ENCODE data around the gene EVPLL. TPM values are rescaled to one million over a fixed set of nuclear protein-coding genes. Genes with fewer than 3 reads are reported as not detected.

EVPLL gene
- total and polyA plus RNA-seq, 12 donors, result 0.03 TPM; not detected in 11

DNA sequence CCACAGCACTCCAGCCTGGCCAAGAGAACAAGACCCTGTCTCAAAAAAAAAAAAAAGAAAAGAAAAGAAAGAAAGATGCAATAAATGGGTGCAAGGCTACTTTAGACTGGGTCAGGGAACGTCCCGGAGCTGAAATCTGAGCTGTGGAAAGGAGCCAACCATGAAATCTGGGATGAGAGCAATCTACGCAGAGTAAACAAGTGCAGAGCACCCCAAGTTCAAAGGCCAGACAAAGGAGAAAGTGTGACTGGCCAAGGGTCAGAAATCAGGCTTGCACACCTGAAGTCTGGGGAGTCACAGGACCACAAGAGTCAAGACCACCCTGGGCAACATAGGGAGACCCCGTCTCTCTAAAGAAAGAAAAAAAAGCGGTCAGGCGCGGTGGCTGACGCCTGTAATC is 17.1 kb upstream of the EVPLL start:
- intact Hi-C loops (cut with DNase I), result no loop called here
- ATAC-seq, result no peak
- DNase-seq, result no peak
- Histone ChIP-seq H3K4me1 (peaks cover 0 to 32% (median 13%) of the 10 kb centered on the region in 9 donors), H3K27ac (no peak overlapping the region), H3K4me3 (no peak overlapping the region), H3K9me3 (no peaks in the 10 kb centered on the region), H3K27me3 (no peaks in the 10 kb centered on the region), H3K36me3 (peaks cover 0 to 22% (median 0%) of the 10 kb centered on the region in 9 donors)
- WGBS, 2 donors, result 89 to 95% methylated on average over 8 of the region's 8 CpGs
- TF ChIP-seq, protein P1, sequence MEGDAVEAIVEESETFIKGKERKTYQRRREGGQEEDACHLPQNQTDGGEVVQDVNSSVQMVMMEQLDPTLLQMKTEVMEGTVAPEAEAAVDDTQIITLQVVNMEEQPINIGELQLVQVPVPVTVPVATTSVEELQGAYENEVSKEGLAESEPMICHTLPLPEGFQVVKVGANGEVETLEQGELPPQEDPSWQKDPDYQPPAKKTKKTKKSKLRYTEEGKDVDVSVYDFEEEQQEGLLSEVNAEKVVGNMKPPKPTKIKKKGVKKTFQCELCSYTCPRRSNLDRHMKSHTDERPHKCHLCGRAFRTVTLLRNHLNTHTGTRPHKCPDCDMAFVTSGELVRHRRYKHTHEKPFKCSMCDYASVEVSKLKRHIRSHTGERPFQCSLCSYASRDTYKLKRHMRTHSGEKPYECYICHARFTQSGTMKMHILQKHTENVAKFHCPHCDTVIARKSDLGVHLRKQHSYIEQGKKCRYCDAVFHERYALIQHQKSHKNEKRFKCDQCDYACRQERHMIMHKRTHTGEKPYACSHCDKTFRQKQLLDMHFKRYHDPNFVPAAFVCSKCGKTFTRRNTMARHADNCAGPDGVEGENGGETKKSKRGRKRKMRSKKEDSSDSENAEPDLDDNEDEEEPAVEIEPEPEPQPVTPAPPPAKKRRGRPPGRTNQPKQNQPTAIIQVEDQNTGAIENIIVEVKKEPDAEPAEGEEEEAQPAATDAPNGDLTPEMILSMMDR (IDR thresholded peaks at IDR 0.05), result no peak

DNA sequence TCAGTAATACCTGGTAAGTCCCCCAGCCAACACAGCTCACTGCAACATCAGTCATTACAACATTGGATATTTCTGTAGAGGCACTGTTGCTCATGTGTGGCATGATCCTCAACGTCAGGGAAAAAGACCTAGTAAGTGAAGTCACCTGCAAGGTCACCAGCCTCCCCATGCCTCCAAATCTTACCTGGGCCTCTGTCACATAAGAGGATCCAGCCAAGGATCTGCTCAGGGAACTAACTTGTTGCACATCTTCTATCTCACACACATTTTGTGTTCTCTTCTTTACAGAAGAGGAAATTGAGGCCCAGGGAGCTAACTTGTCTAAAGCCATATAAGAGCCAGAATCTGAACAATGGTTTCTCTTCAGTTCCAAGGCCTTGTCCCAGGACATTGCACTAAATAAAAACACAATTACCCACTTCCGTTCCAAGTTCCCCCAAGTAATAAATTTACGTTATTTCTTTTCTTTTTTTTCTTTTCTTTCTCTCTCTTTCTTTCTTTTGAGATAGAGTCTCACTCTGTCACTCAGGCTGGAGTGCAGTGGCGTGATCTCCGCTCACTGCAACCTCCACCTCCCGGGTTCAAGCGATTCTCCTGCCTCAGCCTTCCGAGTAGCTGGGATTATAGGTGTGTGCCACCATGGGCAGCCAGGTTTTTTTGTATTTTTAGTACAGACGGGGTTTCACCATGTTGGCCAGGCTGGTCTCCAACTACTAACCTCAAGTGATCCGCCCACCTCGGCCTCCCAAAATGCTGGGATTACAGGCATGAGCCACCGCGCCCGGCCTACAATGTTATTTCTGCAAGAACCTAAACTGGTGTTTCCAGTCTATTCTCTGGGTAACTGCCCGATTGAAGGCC is 15.5 kb upstream of the EVPLL start:
- peaks cover 0 to 5% (median 0%) of the 10 kb centered on the region in 11 donors for H3K9me3 ChIP-seq
- H3K27me3 ChIP-seq, result no peaks in the 10 kb centered on the region
- peak overlapping the region; percentile 60 to 98 (median 84) for H3K4me3 ChIP-seq
- H3K4me1 ChIP-seq, result peaks cover 0 to 24% (median 13%) of the 10 kb centered on the region in 9 donors
- ATAC-seq, result no peak
- no peak for DNase-seq
- WGBS, 2 donors, result 62 to 66% methylated on average over 15 of the region's 15 CpGs
- intact Hi-C loops (cut with DNase I), result loop anchor here in 2 of 10 donors (2.0 kb wide), 1 partner anchor 47 kb away; the partner anchor contains the start of genes SMCR8 (in 2 of the 2) and TOP3A (in 2 of the 2)
- H3K36me3 ChIP-seq, result peaks cover 0 to 15% (median 0%) of the 10 kb centered on the region in 9 donors
- peak overlapping the region in 6 of 10 donors; percentile 65 to 81 (median 75) for H3K27ac ChIP-seq
- TF ChIP-seq, protein P1 (IDR thresholded peaks at IDR 0.05), result no peak

DNA sequence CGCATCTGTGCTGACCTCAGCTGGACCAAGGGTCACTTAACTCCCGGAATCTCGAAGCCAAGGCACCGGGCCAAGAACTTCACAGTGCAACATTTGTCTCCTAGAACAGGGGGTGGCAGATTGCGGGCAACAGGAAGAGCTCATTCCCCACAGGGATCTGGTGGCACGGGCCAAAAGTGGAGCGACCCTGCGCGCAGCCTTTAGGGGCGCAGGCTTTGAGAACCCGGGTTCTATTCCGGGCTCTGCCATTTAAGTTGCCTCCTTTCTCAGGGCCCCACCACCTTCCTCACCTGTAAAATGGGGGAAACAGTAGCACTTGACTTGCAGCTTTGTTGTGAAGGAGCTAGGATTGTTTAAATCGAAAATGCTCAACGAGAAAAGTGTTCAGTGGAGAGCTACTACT is 14.9 kb upstream of the EVPLL start:
- 5 to 8% methylated on average over 14 of the region's 14 CpGs for WGBS, 2 donors
- intact Hi-C loops (cut with DNase I), result loop anchor here in 2 of 10 donors (2.0 kb wide), 1 partner anchor 48 kb away; the partner anchor contains the start of genes SMCR8 (in 2 of the 2) and TOP3A (in 2 of the 2)

More for the DNA sequence above, 14.9 kb upstream of the EVPLL start:
- TF ChIP-seq, protein P1 (IDR thresholded peaks at IDR 0.05), result no peak
- ATAC-seq (peak in 6 of 8 donors; percentile 11 to 32 (median 24)), DNase-seq (peak; percentile 50 to 65)
- Histone ChIP-seq H3K4me1 (peaks cover 0 to 24% (median 13%) of the 10 kb centered on the region in 9 donors), H3K27me3 (no peaks in the 10 kb centered on the region), H3K27ac (peak overlapping the region in 9 of 10 donors; percentile 23 to 83 (median 74)), H3K4me3 (peak overlapping the region; percentile 60 to 98 (median 84)), H3K36me3 (peaks cover 0 to 15% (median 0%) of the 10 kb centered on the region in 9 donors), H3K9me3 (peaks cover 0 to 5% (median 0%) of the 10 kb centered on the region in 11 donors)
